Muscle layer of duodenum (tissue), 2 donors: Measurements from ENCODE around the gene LCE1A.

Experiments
- H3K27ac ChIP-seq: one replicate; pipeline ENCODE4 v1.7.0; 2013; ENCODE audit warnings: mild to moderate bottlenecking, low read length
- H3K27me3 ChIP-seq: one replicate; pipeline ENCODE4 v1.7.0; 2013; ENCODE audit warnings: low read depth, mild to moderate bottlenecking, control low read depth, low read length
- H3K36me3 ChIP-seq, 2 donors: one replicate each; pipeline ENCODE4 v1.7.0; 2013; ENCODE audit warnings: low read length in 2 of 2, control low read depth in 1 of 2, mild to moderate bottlenecking in 1 of 2; ENCODE audit not compliant: insufficient read depth in 2 of 2, control insufficient read depth in 1 of 2
- H3K4me1 ChIP-seq, 2 donors: one replicate each; pipeline ENCODE4 v1.7.0; 2013; ENCODE audit warnings: low read length in 2 of 2, mild to moderate bottlenecking in 2 of 2, control low read depth in 1 of 2, moderate library complexity in 1 of 2; ENCODE audit not compliant: insufficient read depth in 2 of 2, control insufficient read depth in 1 of 2
- H3K4me3 ChIP-seq, 2 donors: one replicate each; pipeline ENCODE4 v1.7.0; 2013; ENCODE audit warnings: low read length in 2 of 2, low read depth in 1 of 2, mild to moderate bottlenecking in 1 of 2
- H3K9me3 ChIP-seq, 2 donors: one replicate each; pipeline ENCODE4 v1.7.0; 2013; ENCODE audit warnings: low read length in 2 of 2, control low read depth in 1 of 2, mild to moderate bottlenecking in 1 of 2; ENCODE audit not compliant: control insufficient read depth in 1 of 2
- donor health status: healthy.

The LCE1A gene

DNA sequence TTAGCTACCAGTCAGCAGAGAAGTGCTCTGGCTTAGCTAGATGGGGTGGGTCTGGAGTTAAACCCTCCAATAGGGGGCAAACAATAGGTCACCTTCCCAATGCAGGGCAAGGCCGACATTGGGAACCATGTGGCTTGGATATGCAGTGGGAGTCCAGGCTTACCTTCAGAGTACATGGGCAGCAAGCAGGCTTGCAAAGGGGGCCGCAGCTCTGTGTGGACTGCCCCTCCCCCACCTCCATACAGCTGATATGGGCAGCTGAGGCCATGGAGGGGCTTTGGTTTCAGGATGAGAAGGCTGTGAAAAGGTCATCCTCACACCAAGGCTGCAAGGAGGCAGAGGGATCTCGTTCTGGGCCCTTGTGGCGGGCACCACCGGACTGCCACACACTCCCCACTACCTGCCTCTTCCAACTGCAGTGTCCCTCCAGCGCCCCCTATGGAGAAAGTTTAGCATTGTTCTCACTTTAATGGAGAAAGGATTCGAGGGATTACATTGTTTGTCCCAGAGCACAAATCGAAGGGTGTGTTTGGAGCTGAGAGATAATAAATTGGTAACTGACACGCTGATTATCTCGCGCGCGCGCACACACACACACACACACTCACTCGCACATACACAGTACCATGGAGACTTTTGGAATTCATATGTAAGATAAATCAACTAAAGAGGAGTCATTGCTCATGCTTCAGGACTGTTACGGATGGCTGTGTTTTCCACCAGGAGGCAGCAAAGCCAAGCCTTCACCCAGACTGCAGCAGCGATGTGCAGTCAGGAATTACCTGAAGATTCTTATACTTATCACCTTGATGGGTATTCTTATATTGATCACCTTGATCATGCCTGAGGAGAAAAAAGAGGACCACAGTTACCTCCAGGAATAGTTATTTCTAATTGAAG is 43.8 kb downstream of the LCE1A start:
- H3K4me1 ChIP-seq, result no peaks in the 10 kb centered on the region
- H3K27me3 ChIP-seq, result no peaks in the 10 kb centered on the region
- H3K36me3 ChIP-seq, result no peaks in the 10 kb centered on the region
- no peak overlapping the region for H3K4me3 ChIP-seq
- no peaks in the 10 kb centered on the region for H3K9me3 ChIP-seq
- no peak overlapping the region for H3K27ac ChIP-seq

DNA sequence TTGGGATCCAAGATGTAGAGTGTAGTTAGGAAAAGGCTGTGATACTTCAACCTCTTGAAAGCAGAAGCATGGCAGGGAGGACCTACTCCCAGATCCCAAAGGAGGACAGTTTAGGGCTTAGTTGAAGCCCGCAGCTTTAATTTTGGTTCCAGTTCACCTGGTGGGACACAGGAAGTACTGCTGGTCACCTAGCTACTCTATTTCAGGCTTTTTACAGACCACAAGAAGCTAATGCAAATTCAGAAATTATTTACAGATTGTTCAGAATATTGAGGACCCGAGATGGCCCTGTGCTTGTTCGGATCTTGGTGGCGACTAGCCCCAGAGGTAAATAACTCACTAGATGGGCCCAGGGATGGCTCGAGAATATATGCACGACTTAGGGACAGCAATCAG is 44.5 kb downstream of the LCE1A start:
- H3K36me3 ChIP-seq, result no peaks in the 10 kb centered on the region
- no peaks in the 10 kb centered on the region for H3K9me3 ChIP-seq
- no peak overlapping the region for H3K27ac ChIP-seq
- no peaks in the 10 kb centered on the region for H3K4me1 ChIP-seq
- H3K27me3 ChIP-seq, result no peaks in the 10 kb centered on the region
- H3K4me3 ChIP-seq, result no peak overlapping the region

DNA sequence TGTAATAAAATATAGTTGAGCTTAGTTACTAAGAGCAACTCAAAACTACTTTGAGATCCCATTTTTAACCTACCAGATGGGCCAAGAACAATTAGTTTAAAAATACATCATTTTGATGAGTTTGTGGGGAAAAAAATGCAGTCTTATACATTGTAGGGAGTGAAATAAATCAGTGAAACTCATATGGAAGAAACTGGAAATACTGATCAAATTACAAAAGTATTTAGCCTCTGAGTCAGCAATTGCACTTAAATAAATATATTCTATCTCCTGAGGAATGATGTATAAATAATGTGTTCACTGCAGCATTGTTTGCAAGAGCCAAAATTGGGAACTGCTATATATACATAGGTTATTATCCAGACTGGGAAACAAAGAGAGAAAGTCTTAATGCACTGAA is 46.2 kb downstream of the LCE1A start:
- Histone ChIP-seq H3K36me3 (no peaks in the 10 kb centered on the region), H3K4me3 (no peak overlapping the region), H3K4me1 (no peaks in the 10 kb centered on the region), H3K27ac (no peak overlapping the region), H3K27me3 (no peaks in the 10 kb centered on the region), H3K9me3 (no peaks in the 10 kb centered on the region)

DNA sequence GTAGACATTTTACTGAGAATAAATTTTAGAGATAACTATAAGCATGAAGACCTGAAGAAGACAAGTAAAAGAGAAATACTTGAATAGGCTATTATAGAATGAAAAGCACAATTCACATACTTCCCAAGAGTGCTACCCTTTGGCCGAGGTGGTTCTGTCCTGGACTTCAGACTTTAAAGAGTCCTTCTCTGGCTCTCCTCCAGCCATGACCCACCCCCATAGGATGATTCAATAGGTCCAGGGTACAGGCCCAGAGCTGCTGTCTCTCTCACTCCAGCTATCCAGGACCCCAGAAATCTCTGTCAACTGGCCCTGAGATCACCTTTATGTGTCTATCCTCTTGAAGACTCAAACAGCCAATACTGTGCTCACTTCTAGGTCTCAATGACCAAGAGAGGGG is 49.6 kb downstream of the LCE1A start:
- H3K27me3 ChIP-seq, result no peaks in the 10 kb centered on the region

More for the DNA sequence above, 49.6 kb downstream of the LCE1A start:
- Histone ChIP-seq H3K4me1 (no peaks in the 10 kb centered on the region), H3K27ac (no peak overlapping the region), H3K9me3 (no peaks in the 10 kb centered on the region), H3K36me3 (no peaks in the 10 kb centered on the region), H3K4me3 (no peak overlapping the region)
